Natural killer cell treated with Interleukin-12 subunit alpha and Interleukin-12 subunit beta and Interleukin-15 and Interleukin-18, amount 100 ng/mL, for 72 hours (primary cell): ENCODE measurements around the gene FGGY. TPM values are rescaled to one million over a fixed set of nuclear protein-coding genes. Genes with fewer than 3 reads are reported as not detected.

Experiments
- ATAC-seq, 2 donors: fragments of 150-1000 bp; cut with Tn5 transposase in 1 of 2; sonication (Bioruptor Pico), chemical (Tn5 transposase) in 1 of 2; 2 replicates each; pipeline ENCODE4 v1.10.0; 2021
- DNase-seq: peaks from one replicate; pipeline ENCODE4 v3.0.0; 2022; ENCODE audit warnings: low spot score
- H3K27ac Mint-ChIP-seq, 2 donors: 1 replicate in 1 of 2; 2 replicates in 1 of 2; pipeline ENCODE4 v1.8.0; 2022; ENCODE audit warnings: mixed read lengths in 2 of 2, mild to moderate bottlenecking in 1 of 2, moderate library complexity in 1 of 2
- H3K27me3 Mint-ChIP-seq, 2 donors: 1 replicate in 1 of 2; 2 replicates in 1 of 2; pipeline ENCODE4 v1.8.0; 2022; ENCODE audit warnings: mixed read lengths in 2 of 2
- H3K36me3 Mint-ChIP-seq: one replicate; pipeline ENCODE4 v1.8.0; 2022; ENCODE audit warnings: mixed read lengths
- H3K4me1 Mint-ChIP-seq, 2 donors: 1 replicate in 1 of 2; 2 replicates in 1 of 2; pipeline ENCODE4 v1.8.0; 2022; ENCODE audit warnings: low read depth in 2 of 2, mixed read lengths in 2 of 2, mild to moderate bottlenecking in 1 of 2
- H3K4me3 Mint-ChIP-seq: one replicate; pipeline ENCODE4 v1.8.0; 2022; ENCODE audit warnings: mixed read lengths
- H3K9me3 Mint-ChIP-seq: 2 replicates; pipeline ENCODE4 v1.8.0; 2022; ENCODE audit warnings: mixed read lengths
- total RNA-seq, 2 donors: library from RNA; stranded (reverse); gene quantifications; one replicate each; pipeline ENCODE4 v1.2.3, GENCODE V29; 2022

The FGGY gene
- total RNA-seq, 2 donors from 2014 or later: 10.9 to 11.9 TPM

GRCh38 chr1:59415881-59416280, 119.0 kb downstream of the FGGY start:
- no peak for ATAC-seq
- peaks cover 11 to 22% of the 10 kb centered on the region in 2 donors for H3K4me1 Mint-ChIP-seq
- no peak overlapping the region for H3K4me3 Mint-ChIP-seq
- no peak for DNase-seq
- no peaks in the 10 kb centered on the region for H3K9me3 Mint-ChIP-seq
- no peaks in the 10 kb centered on the region for H3K27me3 Mint-ChIP-seq
- H3K36me3 Mint-ChIP-seq: no peaks in the 10 kb centered on the region
- H3K27ac Mint-ChIP-seq: no peak overlapping the region

GRCh38 chr1:59417406-59417805, 120.5 kb downstream of the FGGY start:
- DNase-seq (no peak), ATAC-seq (no peak)
- Mint-ChIP-seq H3K27ac (no peak overlapping the region), H3K36me3 (no peaks in the 10 kb centered on the region), H3K27me3 (no peaks in the 10 kb centered on the region), H3K4me1 (peaks cover 11 to 22% of the 10 kb centered on the region in 2 donors), H3K4me3 (no peak overlapping the region), H3K9me3 (no peaks in the 10 kb centered on the region)

- Mint-ChIP-seq H3K4me1 (peaks cover 11 to 22% of the 10 kb centered on the region in 2 donors), H3K9me3 (no peaks in the 10 kb centered on the region), H3K4me3 (no peak overlapping the region), H3K27me3 (no peaks in the 10 kb centered on the region), H3K27ac (peak overlapping the region in 1 of 2 donors; percentile 9), H3K36me3 (no peaks in the 10 kb centered on the region)
- ATAC-seq: no peak
- no peak for DNase-seq
Observed at GRCh38 chr1:59418363-59419144, 121.7 kb downstream of the FGGY start.

- H3K4me1 Mint-ChIP-seq: peaks cover 11 to 22% of the 10 kb centered on the region in 2 donors
- no peak overlapping the region for H3K4me3 Mint-ChIP-seq
- H3K27ac Mint-ChIP-seq: no peak overlapping the region
- no peak for ATAC-seq
- DNase-seq: no peak
- no peaks in the 10 kb centered on the region for H3K9me3 Mint-ChIP-seq
- H3K36me3 Mint-ChIP-seq: no peaks in the 10 kb centered on the region
- no peaks in the 10 kb centered on the region for H3K27me3 Mint-ChIP-seq
Observed at GRCh38 chr1:59419361-59420140, 122.7 kb downstream of the FGGY start.

- Mint-ChIP-seq H3K36me3 (no peaks in the 10 kb centered on the region), H3K27me3 (no peaks in the 10 kb centered on the region), H3K4me1 (peaks cover 11 to 22% of the 10 kb centered on the region in 2 donors), H3K4me3 (no peak overlapping the region), H3K27ac (no peak overlapping the region), H3K9me3 (no peaks in the 10 kb centered on the region)
- DNase-seq: no peak
- ATAC-seq: no peak
Observed at GRCh38 chr1:59421232-59421920, 124.5 kb downstream of the FGGY start.

GRCh38 chr1:59422921-59423575, 126.2 kb downstream of the FGGY start:
- Mint-ChIP-seq H3K4me1 (peaks cover 8 to 11% of the 10 kb centered on the region in 2 donors), H3K27me3 (no peaks in the 10 kb centered on the region), H3K4me3 (no peak overlapping the region), H3K36me3 (no peaks in the 10 kb centered on the region), H3K9me3 (no peaks in the 10 kb centered on the region), H3K27ac (no peak overlapping the region)
- ATAC-seq (no peak), DNase-seq (no peak)

- no peak overlapping the region for H3K27ac Mint-ChIP-seq
- ATAC-seq (no peak), DNase-seq (no peak)
- H3K36me3 Mint-ChIP-seq: no peaks in the 10 kb centered on the region
- no peak overlapping the region for H3K4me3 Mint-ChIP-seq
- H3K9me3 Mint-ChIP-seq: no peaks in the 10 kb centered on the region
- H3K27me3 Mint-ChIP-seq: no peaks in the 10 kb centered on the region
- H3K4me1 Mint-ChIP-seq: no peaks in the 10 kb centered on the region
Observed at GRCh38 chr1:59427155-59427554, 130.3 kb downstream of the FGGY start.

GRCh38 chr1:59427784-59428183, 130.9 kb downstream of the FGGY start:
- no peaks in the 10 kb centered on the region for H3K36me3 Mint-ChIP-seq
- no peak for DNase-seq
- ATAC-seq: no peak
- no peak overlapping the region for H3K4me3 Mint-ChIP-seq
- H3K9me3 Mint-ChIP-seq: no peaks in the 10 kb centered on the region
- no peaks in the 10 kb centered on the region for H3K27me3 Mint-ChIP-seq
- H3K27ac Mint-ChIP-seq: no peak overlapping the region
- H3K4me1 Mint-ChIP-seq: peaks cover 0 to 5% of the 10 kb centered on the region in 2 donors

- H3K27ac Mint-ChIP-seq: no peak overlapping the region
- H3K27me3 Mint-ChIP-seq: no peaks in the 10 kb centered on the region
- H3K4me1 Mint-ChIP-seq: peaks cover 0 to 5% of the 10 kb centered on the region in 2 donors
- ATAC-seq (no peak), DNase-seq (no peak)
- no peak overlapping the region for H3K4me3 Mint-ChIP-seq
- no peaks in the 10 kb centered on the region for H3K9me3 Mint-ChIP-seq
- no peaks in the 10 kb centered on the region for H3K36me3 Mint-ChIP-seq
Observed at GRCh38 chr1:59428828-59429227, 131.9 kb downstream of the FGGY start.

- H3K27ac Mint-ChIP-seq: no peak overlapping the region
- no peaks in the 10 kb centered on the region for H3K36me3 Mint-ChIP-seq
- DNase-seq: no peak
- peaks cover 0 to 5% of the 10 kb centered on the region in 2 donors for H3K4me1 Mint-ChIP-seq
- no peak for ATAC-seq
- no peaks in the 10 kb centered on the region for H3K9me3 Mint-ChIP-seq
- no peaks in the 10 kb centered on the region for H3K27me3 Mint-ChIP-seq
- no peak overlapping the region for H3K4me3 Mint-ChIP-seq
Observed at GRCh38 chr1:59429656-59430055, 132.8 kb downstream of the FGGY start.

GRCh38 chr1:59431566-59432294, 134.8 kb downstream of the FGGY start:
- Mint-ChIP-seq H3K36me3 (no peaks in the 10 kb centered on the region), H3K9me3 (no peaks in the 10 kb centered on the region), H3K27me3 (no peaks in the 10 kb centered on the region), H3K4me1 (peaks cover 0 to 8% of the 10 kb centered on the region in 2 donors), H3K27ac (no peak overlapping the region), H3K4me3 (no peak overlapping the region)
- ATAC-seq (no peak), DNase-seq (no peak)

- H3K4me1 Mint-ChIP-seq: peaks cover 0 to 8% of the 10 kb centered on the region in 2 donors
- ATAC-seq (peak in 1 of 2 donors; percentile 59), DNase-seq (no peak)
- H3K9me3 Mint-ChIP-seq: no peaks in the 10 kb centered on the region
- no peaks in the 10 kb centered on the region for H3K36me3 Mint-ChIP-seq
- no peak overlapping the region for H3K4me3 Mint-ChIP-seq
- no peak overlapping the region for H3K27ac Mint-ChIP-seq
- no peaks in the 10 kb centered on the region for H3K27me3 Mint-ChIP-seq
Observed at GRCh38 chr1:59432531-59433439, 135.9 kb downstream of the FGGY start.
